Breast epithelium (tissue), 3 donors: ENCODE results near the gene TK1.

Experiments
- CTCF ChIP-seq, 3 donors: fragments of 450-650 bp; IDR thresholded peaks; one replicate each; pipeline ENCODE4 v1.5.1; 2016 to 2017; ENCODE audit warnings: antibody characterized with exemption in 3 of 3, mild to moderate bottlenecking in 3 of 3, moderate library complexity in 3 of 3
- POLR2A ChIP-seq: fragments of 450-650 bp; IDR thresholded peaks from one replicate; pipeline ENCODE4 v1.6.1; 2016; ENCODE audit warnings: antibody characterized with exemption, mild to moderate bottlenecking, moderate library complexity

- TF ChIP-seq POLR2A (no peak), CTCF (IDR thresholded peaks at IDR 0.05) (no peak)
Measured at GRCh38 chr17:78227455-78227916, 40.6 kb upstream of the TK1 start.
